Stimulated activated CD4-positive, alpha-beta T cell treated with anti-CD3 and anti-CD28 coated beads, TNF-alpha, amount 100 ng/mL, for 48 hours (primary cell): ENCODE results near the gene ARHGAP11A.

Source experiments
- DNase-seq, 3 donors: peaks; one replicate each; pipeline ENCODE4 v3.0.0-alpha.2; 2020; ENCODE audit warnings: low read depth in 3 of 3

Gene ARHGAP11A

GRCh38 chr15:32656091-32656490 lies 40.8 kb downstream of the ARHGAP11A start:
- no peak for DNase-seq

DNA sequence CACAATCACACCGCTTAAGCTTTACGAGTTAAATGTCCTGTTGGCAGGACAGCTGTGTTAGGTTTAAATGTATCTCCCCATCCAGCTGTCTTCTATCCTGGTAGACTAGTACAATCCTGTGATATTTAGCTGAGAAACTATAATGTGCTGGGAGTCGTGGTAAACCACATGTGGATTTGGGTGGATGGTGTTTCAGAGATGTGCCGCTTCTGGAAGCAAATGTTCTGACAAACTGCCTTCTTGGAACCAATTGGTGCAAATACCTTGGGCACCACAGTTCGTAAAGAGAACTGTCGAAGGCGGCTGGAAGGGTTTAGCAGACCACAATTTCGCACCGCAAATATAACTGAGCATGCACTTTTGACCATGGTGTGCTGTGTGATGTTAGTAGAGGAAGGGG lies 41.2 kb downstream of the ARHGAP11A start:
- no peak for DNase-seq

DNA sequence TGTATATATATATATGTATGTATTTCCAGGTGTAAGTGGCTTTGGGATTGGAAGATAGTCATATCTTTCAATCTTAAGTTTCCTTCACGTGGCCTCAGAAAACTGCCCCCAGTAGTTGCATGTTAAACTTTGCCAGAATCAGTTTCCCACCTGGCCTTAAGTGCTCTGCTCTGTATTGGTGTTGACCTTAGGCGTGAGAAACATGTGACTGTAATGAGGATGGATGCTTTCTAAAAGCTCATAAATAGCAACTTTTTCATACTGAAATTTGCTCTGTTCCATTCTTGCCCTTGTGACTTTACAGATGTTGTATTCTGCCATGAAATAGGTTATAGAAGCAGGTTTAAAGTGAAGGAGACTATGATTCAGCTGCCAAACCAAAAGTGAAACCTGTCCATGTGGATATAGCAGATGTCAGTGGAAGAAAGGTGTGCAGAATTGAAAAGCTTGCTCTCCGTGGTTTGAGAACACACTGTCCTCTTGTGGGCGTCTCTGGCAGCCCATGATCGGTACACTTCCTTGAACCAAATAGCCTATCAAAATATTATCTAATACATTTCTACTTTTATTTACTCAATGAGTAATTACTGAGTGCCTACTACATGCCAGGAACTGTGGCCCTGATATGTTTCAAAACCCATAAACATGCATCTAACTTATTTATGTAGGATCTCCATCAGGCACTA lies 42.0 kb downstream of the ARHGAP11A start:
- DNase-seq: no peak

DNA sequence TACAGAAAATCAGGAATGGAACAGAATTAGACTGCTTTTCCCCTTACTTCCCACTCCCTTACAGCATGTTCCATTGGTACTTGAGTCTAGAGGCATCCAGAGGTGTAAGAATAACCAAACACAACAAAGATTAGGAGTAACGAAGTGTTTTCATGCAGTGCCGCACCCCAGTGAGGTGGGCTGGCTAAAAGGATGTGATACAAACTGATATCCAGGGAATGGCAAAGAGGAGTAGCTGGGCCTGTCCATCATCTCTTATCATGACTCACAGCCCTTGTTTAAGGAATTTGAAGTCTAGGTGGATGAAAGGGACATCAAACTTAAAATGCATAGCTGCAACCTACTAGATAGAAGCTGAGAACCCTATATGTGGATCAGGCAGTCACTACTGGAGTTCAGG lies 42.6 kb downstream of the ARHGAP11A start:
- no peak for DNase-seq

DNA sequence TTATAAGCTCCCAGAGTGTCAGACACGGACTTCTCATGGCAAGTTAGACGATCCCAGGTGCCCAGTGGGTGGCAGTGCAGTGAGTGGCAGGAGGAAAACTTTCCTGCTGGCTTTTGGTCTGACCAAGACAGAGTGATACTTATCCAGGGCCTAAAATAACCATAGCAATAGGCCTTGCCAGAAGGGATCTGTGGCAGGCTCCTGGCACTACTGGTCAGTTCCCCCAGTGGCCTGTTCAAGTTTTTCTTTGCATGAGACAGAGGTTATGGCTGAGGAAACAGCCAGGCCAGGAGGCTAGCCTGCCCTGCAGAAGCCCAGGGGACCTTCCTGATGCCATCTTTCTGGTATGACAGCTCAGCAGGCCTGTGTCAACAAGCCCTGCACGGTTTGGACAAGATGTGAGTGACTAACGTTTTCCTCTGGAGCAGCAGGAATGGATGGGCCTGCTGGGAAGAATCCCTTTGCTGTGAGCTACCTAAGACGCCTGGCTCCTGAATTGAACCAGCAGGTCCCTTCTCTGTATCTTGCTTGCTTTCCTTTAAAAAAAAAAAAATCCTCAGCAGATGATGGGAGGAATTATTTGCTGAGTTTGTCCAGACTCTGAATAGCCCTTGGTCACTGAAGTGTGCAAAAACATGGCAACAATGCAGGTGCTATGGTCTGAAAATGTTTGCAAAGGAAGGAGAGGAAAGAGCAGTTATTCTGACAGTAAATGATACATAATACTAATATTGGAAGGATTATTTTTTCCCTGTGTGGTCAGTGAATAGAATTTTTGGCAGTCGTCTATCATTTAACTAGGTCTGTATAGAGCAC lies 44.2 kb downstream of the ARHGAP11A start:
- DNase-seq: no peak

DNA sequence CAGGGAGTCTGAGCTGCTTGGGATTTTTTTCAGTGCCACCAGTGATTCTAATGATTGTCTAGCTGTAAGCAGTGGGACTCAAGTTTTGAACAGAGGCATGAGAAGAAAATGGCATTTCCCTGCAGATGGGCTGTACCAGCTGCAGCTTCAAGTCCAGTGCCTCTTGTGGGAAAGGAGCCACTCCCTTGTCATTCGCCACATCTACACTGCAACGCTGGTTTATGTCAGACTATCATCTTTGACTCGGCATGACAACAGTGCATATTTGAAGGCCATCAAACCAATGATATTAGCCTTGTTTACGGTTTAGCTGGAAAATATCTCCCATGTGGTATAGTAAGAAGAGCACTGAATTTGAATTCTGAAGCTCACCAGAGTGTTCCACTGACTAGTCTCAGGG lies 48.4 kb downstream of the ARHGAP11A start:
- DNase-seq: no peak

DNA sequence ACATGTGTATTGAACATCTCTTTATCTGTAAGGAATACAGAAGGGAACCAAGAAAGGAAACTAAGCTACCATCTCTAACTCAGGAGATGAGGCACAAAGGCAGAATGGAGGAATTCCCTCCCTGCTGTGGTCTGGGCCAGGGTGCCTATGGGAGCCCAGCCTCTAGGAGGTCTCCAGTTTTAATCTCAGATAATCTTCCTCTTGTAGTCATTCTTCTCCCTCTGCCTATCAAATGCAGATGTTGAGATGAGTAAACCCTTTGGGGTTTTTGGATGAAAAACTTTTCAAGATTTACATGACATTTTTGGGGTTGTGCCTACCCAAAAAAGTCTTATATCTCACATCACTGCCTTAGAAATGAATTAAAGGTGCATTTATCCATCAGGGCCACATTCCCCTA lies 49.5 kb downstream of the ARHGAP11A start:
- no peak for DNase-seq

DNA sequence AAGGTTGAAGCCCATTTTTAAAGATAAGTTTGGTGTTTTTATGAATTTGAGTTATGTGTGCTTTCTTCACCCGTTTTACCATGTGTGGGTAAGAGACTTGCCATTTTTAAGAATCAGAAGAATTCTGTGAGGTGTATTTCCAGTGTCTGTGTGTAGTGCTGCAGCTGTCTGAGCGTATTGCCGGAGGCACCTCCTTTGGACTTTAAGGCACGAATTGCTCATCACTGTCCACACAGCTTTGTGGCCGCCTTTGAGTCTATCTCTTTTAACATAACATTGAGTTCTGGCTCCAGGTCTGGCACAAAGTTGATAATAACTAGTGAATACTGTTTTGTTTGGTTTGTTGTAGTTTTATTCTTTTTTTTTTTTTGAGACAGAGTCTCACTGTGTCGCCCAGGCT lies 52.0 kb downstream of the ARHGAP11A start:
- no peak for DNase-seq

DNA sequence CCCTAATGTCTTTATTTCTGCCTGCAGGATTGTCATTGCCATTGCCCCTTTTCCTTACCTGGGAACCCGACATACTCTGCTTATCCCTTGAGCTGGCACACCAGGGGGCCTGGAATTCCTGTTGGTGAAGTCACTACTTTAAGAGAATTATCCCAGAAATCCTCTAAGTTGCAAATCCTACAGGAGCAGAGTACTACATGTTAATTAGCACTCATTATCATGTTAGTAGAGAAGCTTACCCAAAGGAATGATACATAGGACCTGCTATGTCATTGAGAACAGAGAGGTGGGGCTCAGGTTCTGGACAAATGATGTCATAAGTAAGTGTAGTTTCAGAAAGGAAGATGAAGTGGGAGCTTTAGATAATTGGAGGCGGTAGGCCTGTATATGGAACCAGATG lies 53.6 kb downstream of the ARHGAP11A start:
- no peak for DNase-seq

- DNase-seq: no peak
Measured at GRCh38 chr15:32669896-32670611, 54.8 kb downstream of the ARHGAP11A start.

GRCh38 chr15:32670623-32671022 lies 55.3 kb downstream of the ARHGAP11A start:
- DNase-seq: no peak

- DNase-seq: no peak
Measured at GRCh38 chr15:32671339-32672325, 56.3 kb downstream of the ARHGAP11A start.

DNA sequence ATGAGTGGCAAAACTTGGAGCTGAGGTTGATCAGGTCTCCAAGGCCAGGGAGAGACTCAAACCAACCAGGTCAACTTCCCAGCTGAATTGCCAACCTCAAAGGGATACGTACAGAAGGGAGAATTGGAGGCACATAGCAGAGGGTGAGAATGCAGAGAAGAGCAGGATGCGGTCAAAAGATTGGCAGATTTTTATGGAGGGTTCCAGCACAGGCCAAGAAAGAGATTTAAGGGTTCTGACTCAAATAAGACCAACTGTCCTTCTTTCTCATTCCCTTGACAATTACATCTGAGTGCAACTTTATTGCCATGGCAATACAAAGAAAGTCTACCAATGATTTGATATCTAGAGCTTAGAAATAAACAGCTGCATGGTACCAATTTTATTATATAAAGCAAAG lies 59.4 kb downstream of the ARHGAP11A start:
- no peak for DNase-seq

DNA sequence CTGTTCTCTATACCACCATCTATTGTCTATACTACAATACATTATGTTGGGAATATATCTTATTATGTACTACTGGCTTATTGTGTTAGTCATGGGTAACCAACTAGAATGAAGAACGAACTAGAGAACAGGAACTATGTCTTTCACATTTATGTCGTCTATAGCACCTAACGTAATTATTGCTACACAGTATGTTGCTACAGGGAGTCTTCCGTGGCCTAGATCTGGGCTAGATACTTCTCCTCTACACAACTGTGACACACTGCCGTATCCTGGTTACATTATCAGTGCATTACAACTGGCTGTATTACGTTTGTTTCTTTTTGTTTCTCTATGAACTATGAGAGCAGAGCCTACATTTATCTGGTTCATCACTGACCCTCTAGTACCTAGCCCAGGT lies 60.2 kb downstream of the ARHGAP11A start:
- no peak for DNase-seq

GRCh38 chr15:32676169-32676568 lies 60.9 kb downstream of the ARHGAP11A start:
- no peak for DNase-seq

GRCh38 chr15:32677238-32677750 lies 62.0 kb downstream of the ARHGAP11A start:
- no peak for DNase-seq

DNA sequence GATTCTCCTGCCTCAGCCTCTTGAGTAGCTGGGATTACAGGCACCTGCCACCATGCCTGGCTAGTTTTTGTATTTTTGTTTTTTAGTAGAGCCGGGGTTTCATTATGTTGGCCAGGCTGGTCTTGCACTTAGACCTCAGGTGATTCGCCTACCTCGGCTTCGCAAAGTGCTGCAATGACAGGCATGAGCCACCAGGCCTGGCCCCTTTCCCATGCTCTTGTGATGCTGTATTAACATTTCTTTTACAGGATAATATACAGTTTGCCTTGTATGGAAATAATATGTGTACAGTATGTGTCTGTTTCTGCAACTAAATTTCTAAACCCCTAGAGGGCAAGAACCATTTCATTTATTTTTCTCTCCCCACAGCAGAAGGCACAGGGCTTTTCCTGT lies 64.0 kb downstream of the ARHGAP11A start:
- no peak for DNase-seq

GRCh38 chr15:32682569-32682968 lies 67.3 kb downstream of the ARHGAP11A start:
- DNase-seq: no peak

GRCh38 chr15:32682977-32683630 lies 67.8 kb downstream of the ARHGAP11A start:
- no peak for DNase-seq

DNA sequence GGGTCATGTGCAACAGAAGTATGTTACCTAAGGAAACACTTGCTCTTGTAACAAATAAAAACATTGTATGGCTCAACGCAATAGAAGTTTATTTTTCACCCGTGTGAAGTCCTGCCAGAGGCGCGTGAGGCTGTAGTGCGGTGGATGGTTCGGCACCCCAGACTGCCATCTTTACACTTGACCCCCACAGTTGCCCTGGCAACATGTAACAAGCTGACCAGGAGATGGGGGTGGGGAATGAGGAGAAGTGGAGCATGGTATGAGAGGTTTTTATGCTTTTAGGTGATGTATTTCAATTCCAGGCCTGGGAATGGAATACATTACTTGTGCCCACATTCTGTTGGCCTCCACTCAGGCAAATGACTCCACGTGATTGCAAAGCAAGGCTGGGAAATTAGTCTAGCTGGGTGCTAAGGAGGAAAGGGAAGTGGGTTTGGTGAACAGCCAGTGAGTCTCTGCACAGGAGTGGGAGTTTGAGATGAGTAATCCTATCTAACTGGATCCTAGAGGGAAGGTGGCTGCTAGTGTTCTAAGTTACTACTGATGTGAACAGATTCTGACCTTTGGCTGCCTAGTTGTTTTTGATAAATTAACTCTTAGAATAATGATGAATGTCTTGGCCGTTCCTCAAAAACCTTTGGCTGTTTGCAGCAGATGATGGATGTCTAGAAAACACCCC lies 68.7 kb downstream of the ARHGAP11A start:
- no peak for DNase-seq
